Activated T-helper 1 cell treated with anti-CD3 and anti-CD28 coated beads, Interleukin-12 subunit alpha, Interleukin-12 subunit beta, Interleukin-2, Interleukin-4 antibody, amounts not matched to agents 30 ng/mL and 10 ng/mL and 1 ng/mL, durations not matched to agents 14 hours and 24 hours and 36 hours (primary cell): Measurements from ENCODE around the gene RTL1. TPM values are rescaled to one million over a fixed set of nuclear protein-coding genes. Genes with fewer than 3 reads are reported as not detected.

Experiments
- DNase-seq: peaks from one replicate; pipeline ENCODE4 v3.0.0; 2021; ENCODE audit warnings: low spot score
- H3K27ac Mint-ChIP-seq: one replicate; pipeline ENCODE4 v1.8.0; 2021; ENCODE audit warnings: mild to moderate bottlenecking, mixed read lengths
- H3K27me3 Mint-ChIP-seq: one replicate; pipeline ENCODE4 v1.8.0; 2022; ENCODE audit warnings: mild to moderate bottlenecking, moderate library complexity, mixed read lengths; ENCODE audit not compliant: insufficient read depth
- H3K36me3 Mint-ChIP-seq: one replicate; pipeline ENCODE4 v1.8.0; 2021; ENCODE audit warnings: low read depth, mixed read lengths
- H3K4me1 Mint-ChIP-seq: one replicate; pipeline ENCODE4 v1.8.0; 2021; ENCODE audit warnings: low read depth, mixed read lengths
- H3K4me3 Mint-ChIP-seq: one replicate; pipeline ENCODE4 v1.8.0; 2021; ENCODE audit warnings: mild to moderate bottlenecking, moderate library complexity, mixed read lengths
- H3K9me3 Mint-ChIP-seq: one replicate; pipeline ENCODE4 v1.8.0; 2021; ENCODE audit warnings: mixed read lengths
- intact Hi-C: fragments of 100-400 bp; cut with micrococcal nuclease; formaldehyde crosslinking; loops from one replicate; pipeline ENCODE4 v1.15.1; 2024
- total RNA-seq: library from RNA; stranded (reverse); gene quantifications from 2 replicates; pipeline ENCODE4 v1.2.3, GENCODE V29; 2022

RTL1 gene
- total RNA-seq, 1 donor from 2014 or later = not detected

DNA sequence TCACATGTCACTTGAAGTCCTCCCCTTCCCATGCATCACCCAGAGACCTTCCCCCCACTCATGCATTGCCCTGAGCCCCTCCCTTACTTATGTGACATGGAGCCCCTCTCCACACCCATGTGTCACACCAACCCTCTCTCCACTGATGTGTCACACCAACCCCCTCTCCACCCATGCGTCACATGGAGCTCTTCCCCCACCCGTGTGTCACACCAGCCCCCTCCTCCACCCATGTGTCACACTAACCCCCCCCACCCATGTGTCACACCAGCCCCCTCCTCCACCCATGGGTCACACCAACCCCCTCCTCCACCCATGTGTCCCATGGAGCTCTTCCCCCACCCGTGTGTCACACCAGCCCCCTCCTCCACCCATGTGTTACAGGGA is 30.4 kb downstream of the RTL1 start:
- intact Hi-C loops = no loop called here
- H3K27ac Mint-ChIP-seq = no peak overlapping the region
- no peaks in the 10 kb centered on the region for H3K36me3 Mint-ChIP-seq
- DNase-seq = no peak
- H3K4me3 Mint-ChIP-seq = no peak overlapping the region
- H3K9me3 Mint-ChIP-seq = peaks cover 3% of the 10 kb centered on the region
- no peaks in the 10 kb centered on the region for H3K4me1 Mint-ChIP-seq
- H3K27me3 Mint-ChIP-seq = no peaks in the 10 kb centered on the region

DNA sequence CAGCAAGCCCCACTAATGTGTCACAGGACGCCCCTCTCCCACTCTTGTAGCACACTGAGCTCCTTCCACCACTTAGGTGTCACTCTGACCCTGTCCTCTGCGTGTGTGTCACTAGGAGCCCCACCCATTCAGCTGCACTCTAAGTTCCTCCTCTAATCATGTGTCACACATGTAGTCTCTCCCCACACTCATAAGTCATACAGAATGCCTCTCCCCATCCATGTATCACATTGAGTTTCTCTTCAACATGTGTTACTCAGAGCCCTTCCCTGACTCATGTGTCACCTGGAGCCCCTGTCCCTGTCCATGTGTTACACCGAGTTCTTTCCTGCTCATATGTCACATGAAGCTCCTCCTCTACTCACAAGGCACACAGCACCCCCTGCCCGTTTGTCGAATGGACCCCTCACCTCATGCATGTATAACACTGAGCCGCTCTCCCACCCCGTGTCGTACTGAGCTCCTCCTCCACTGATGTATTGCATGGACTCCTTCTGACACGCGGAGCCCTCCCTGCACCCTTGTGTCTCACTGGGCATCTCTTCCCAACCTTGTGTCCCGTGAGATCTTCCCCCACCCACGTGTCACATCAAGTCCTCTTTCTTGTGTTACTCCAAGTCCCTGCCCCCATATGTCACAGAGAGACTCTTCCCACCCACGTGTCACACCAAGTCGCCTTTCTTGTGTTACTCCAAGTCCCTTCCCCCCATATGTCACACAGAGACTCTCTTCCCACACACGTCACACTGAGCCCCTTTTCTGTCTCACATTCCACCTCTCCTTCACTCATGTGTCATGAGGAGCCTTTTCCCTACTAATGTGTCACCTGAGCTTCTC is 31.0 kb downstream of the RTL1 start:
- Mint-ChIP-seq H3K36me3 (no peaks in the 10 kb centered on the region), H3K9me3 (peaks cover 3% of the 10 kb centered on the region), H3K27ac (no peak overlapping the region), H3K27me3 (no peaks in the 10 kb centered on the region), H3K4me3 (no peak overlapping the region), H3K4me1 (no peaks in the 10 kb centered on the region)
- no peak for DNase-seq
- intact Hi-C loops = no loop called here

GRCh38 chr14:100871234-100872186 is 32.0 kb downstream of the RTL1 start:
- no peaks in the 10 kb centered on the region for H3K4me1 Mint-ChIP-seq
- no peak for DNase-seq
- H3K27ac Mint-ChIP-seq = no peak overlapping the region
- no peaks in the 10 kb centered on the region for H3K36me3 Mint-ChIP-seq
- no peaks in the 10 kb centered on the region for H3K27me3 Mint-ChIP-seq
- intact Hi-C loops = no loop called here
- H3K9me3 Mint-ChIP-seq = peaks cover 3% of the 10 kb centered on the region
- no peak overlapping the region for H3K4me3 Mint-ChIP-seq

DNA sequence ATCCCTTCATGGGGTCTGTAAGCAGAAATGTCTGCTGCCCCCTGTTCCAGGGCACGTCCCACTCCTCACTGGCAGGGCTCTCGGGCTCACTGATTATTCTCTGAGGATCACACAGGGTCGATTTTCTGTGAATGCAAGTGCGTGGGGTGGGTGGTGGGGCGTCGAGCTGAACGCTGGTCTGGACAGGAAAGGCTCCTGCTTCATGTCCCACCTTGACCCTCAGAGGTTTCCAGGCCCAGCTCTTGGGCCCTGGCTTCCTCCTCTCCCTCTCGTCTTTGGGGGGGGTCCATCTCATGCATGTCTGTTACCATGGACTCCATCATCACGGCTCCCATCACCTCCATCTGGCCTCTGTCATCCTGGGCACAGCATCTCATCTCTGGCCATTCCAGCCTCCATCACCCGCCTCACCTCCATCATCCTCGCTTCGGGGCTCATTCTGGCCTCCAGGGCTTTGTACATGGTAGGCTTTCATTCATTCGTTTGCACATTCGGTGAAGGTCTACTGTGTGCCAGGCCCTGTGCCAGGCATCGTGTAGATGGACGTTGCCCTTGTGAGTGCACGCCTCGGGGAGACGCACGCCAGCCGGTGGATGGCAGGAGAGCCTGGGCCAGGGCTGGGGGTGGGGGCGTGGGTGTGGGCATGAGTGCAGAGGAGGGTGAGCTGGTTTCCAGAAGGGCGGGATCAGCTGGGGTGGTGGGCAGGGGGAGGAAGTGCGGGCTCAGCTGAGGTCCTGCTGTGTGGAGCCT is 34.7 kb downstream of the RTL1 start:
- intact Hi-C loops = no loop called here
- Mint-ChIP-seq H3K27me3 (no peaks in the 10 kb centered on the region), H3K4me1 (no peaks in the 10 kb centered on the region), H3K4me3 (no peak overlapping the region), H3K36me3 (no peaks in the 10 kb centered on the region), H3K9me3 (peaks cover 3% of the 10 kb centered on the region), H3K27ac (no peak overlapping the region)
- DNase-seq = no peak

- no peaks in the 10 kb centered on the region for H3K36me3 Mint-ChIP-seq
- H3K27me3 Mint-ChIP-seq = no peaks in the 10 kb centered on the region
- intact Hi-C loops = no loop called here
- no peak overlapping the region for H3K4me3 Mint-ChIP-seq
- H3K27ac Mint-ChIP-seq = no peak overlapping the region
- no peaks in the 10 kb centered on the region for H3K4me1 Mint-ChIP-seq
- peaks cover under 1% of the 10 kb centered on the region for H3K9me3 Mint-ChIP-seq
- no peak for DNase-seq
Measured at GRCh38 chr14:100867631-100868315, 35.7 kb downstream of the RTL1 start.

- intact Hi-C loops = no loop called here
- Mint-ChIP-seq H3K27me3 (no peaks in the 10 kb centered on the region), H3K4me1 (no peaks in the 10 kb centered on the region), H3K36me3 (no peaks in the 10 kb centered on the region), H3K27ac (no peak overlapping the region), H3K4me3 (no peak overlapping the region), H3K9me3 (no peaks in the 10 kb centered on the region)
- no peak for DNase-seq
Measured at GRCh38 chr14:100866666-100867630, 36.6 kb downstream of the RTL1 start.

- Mint-ChIP-seq H3K27me3 (no peaks in the 10 kb centered on the region), H3K27ac (no peak overlapping the region), H3K4me3 (no peak overlapping the region), H3K4me1 (no peaks in the 10 kb centered on the region), H3K36me3 (no peaks in the 10 kb centered on the region), H3K9me3 (no peaks in the 10 kb centered on the region)
- no peak for DNase-seq
- intact Hi-C loops = no loop called here
Measured at GRCh38 chr14:100865682-100866591, 37.6 kb downstream of the RTL1 start.

- Mint-ChIP-seq H3K4me1 (no peaks in the 10 kb centered on the region), H3K36me3 (no peaks in the 10 kb centered on the region), H3K4me3 (no peak overlapping the region), H3K27me3 (no peaks in the 10 kb centered on the region), H3K9me3 (no peaks in the 10 kb centered on the region), H3K27ac (no peak overlapping the region)
- intact Hi-C loops = no loop called here
- no peak for DNase-seq
Measured at GRCh38 chr14:100864960-100865681, 38.4 kb downstream of the RTL1 start.

DNA sequence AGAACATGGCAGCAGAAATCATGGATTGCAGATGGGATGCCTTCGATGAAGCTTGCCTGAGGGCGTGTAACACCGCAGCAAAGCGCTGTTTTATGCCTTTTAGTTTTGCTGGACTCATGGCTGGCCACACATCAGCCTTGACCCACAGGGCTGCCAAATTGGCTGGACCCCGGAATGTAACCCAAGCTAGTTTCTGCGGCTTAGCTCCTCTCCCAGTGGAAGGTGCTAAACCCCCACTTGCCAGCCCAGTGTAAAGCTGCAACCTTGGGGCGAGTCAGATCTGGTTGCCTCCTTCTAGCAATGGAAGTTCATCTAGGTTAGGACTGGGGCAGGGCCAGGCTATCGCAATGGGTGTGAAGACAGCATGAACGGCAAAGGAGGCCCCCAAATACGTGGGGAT is 39.3 kb downstream of the RTL1 start:
- no peak for DNase-seq
- Mint-ChIP-seq H3K4me1 (no peaks in the 10 kb centered on the region), H3K27me3 (no peaks in the 10 kb centered on the region), H3K4me3 (no peak overlapping the region), H3K27ac (no peak overlapping the region), H3K9me3 (no peaks in the 10 kb centered on the region), H3K36me3 (no peaks in the 10 kb centered on the region)
- intact Hi-C loops = no loop called here

DNA sequence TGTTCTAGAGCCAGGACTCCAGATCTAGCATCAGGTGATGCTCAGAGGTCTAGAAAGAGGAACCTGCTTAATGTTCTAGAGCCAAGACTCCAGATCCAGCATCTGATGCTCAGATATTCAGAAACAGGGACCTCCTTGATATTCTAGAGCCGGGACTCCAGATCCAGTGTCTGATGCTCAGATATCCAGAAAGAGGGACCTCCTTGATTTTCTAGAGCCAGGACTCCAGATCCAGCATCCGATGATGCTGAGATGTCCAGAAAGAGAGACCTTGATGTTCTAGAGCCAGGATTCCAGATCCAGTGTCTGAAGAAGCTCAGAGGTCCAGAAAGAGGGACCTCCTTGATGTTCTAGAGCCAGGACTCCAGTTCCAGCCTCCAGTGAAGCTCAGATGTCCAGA is 40.7 kb downstream of the RTL1 start:
- Mint-ChIP-seq H3K4me3 (no peak overlapping the region), H3K9me3 (no peaks in the 10 kb centered on the region), H3K36me3 (no peaks in the 10 kb centered on the region), H3K4me1 (no peaks in the 10 kb centered on the region), H3K27me3 (no peaks in the 10 kb centered on the region), H3K27ac (no peak overlapping the region)
- DNase-seq = no peak
- intact Hi-C loops = no loop called here
